HG02610 (cell line): ENCODE data around the gene TENT4B.
A peak's percentile ranks its signal among the peaks of the same experiment; 100 is the strongest.

Experiments used
- ATAC-seq: cut with Tn5 transposase; IDR thresholded peaks from one replicate; pipeline ENCODE4 v1.9.1; 2021; ENCODE audit warnings: mild to moderate bottlenecking, moderate library complexity; ENCODE audit not compliant: unreplicated experiment

TENT4B gene

DNA sequence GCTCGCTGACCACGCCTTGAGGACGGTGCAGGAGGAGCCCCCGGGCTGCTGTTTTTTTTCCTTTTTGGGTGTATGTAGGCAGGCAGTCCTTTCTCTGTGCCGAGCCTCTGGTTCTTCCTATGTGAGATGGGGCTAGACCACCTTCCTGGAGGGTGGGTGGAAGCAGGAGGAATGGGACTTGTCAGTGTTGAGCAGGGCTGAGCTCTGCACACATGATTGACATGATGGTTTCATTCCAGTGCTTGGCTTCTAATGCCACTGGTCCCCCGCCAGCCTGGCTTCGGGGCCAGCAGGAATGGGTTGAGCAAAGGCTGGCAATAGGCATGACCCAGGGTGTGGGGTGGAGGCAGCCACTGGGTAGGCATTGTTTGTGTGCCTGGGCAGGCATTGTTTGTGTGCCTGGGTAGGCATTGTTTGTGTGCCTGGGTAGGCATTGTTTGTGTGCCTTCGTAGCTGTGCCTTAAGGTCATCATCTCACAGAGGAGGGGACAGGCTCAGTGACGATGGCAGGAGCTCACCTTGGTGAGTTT, 99.0 kb downstream of the TENT4B start:
- no peak for ATAC-seq

DNA sequence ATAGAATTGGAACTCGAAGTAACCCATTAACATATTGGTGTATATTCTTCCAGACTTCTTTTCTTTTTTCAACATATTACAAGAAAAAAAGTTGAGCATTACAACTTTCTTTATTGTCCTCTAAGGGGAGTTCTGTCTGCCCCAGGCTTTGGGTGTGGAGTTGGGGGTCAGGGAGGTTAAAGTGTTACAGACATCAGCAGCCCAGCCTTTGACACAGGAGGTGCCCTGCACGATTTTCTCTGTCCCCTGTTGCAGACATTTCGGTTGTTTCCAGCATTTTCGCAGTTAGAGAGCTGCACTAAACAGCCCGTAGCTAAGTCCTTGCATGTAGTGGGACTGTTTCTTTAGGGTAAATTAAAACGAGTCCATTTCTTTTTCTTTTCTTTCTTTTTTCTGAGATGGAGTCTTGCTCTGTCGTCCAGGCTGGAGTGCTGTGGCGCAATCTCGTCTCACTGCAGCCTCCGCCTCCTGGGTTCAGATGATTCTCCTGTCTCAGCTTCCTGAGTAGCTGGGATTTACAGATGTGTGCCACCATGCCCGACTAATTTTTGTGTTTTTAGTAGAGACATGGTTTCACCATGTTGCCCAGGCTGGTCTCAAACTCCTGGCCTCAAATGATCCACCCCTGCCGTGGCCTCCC, 99.9 kb downstream of the TENT4B start:
- no peak for ATAC-seq

DNA sequence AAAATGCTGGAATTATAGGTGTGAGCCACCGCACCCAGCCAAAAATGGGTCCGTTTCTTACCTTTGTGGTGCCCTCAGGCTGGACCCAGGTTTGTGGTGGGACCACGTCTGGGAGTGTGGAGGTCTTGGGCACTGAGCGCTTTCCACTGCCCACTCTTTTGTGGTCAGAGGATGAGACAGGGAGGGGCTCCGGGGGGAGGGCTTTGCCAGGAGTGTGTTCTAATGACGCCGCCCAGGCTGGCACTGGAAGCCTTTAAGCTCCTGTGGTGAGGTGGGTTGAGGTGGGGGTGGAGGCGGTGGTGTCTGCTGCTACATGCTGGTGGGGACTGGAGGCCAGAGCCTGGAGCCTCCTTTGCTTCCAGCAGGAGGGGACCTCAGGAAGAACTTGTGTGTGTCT, 100.4 kb downstream of the TENT4B start:
- no peak for ATAC-seq

DNA sequence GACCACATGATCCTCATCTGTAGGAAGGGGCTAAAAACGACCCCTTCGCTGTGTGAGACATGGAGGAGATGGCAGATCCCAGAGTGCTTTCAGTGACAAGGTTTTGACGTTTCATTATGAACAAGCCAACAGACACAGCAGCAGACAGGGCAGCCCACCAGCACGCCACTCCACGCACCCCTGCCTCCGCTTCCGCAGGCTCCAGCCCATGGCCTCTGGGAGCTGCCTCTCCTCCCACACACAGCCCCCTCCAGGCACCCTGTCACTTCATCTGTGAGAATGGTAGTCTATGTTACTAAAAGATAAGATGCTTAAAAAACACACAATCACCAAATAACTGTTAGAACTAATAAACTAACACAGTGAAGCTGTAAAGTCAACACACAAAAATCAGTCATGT, 101.0 kb downstream of the TENT4B start:
- ATAC-seq, result no peak

DNA sequence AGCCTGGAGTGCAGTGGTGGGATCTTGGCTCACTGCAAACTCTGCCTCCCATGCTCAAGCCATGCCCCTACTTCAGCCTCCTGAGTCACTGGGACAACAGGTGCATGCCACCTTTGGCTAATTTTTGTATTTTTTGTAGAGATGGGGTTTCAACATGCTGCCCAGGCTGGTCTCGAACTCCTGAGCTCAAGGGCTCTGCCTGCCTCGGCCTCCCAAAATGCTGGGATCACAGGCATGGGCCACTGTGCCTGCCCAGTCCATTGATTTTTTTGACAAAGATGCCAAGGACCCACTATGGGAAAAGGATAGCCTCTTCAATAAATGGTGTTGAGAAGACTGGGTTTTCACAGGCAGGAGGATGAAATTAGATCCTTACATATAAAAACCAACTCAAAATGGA, 102.4 kb downstream of the TENT4B start:
- no peak for ATAC-seq

DNA sequence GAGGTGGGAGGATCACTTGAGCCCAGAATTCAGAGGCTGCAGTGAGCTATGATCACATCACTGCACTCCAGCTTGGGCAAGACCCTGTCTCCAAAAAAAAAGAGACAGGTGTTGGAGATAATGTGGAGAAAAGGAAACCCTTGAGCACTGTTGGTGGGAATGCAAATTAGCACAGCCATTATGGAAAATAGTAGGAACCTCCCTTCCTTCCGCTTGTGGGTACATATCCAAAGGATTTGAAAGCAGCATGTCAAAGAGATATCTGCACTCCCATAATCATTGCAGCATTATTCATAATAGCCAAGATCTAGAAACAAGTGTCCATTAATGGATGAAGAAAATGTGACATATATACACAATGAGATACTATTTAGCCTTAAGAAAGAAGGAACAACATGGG, 103.5 kb downstream of the TENT4B start:
- ATAC-seq, result no peak

DNA sequence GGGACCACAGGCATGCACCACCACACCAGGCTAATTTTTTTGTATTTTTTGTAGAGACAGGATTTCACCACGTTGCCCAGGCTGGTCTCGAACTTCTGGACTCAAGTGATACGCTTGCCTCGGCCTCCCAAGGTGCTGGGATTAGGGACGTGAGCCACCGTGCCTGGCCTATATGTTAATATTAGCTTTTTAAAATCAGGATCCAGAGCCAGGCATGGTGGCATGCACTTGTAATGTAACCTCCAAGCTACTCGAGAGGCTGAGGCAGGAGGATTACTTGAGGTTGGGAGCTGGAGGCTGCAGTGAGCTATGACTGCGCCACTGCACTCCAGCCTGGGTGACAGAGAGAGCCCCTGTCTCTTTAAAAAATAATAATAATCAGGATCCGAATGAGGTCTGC, 104.8 kb downstream of the TENT4B start:
- ATAC-seq, result no peak

DNA sequence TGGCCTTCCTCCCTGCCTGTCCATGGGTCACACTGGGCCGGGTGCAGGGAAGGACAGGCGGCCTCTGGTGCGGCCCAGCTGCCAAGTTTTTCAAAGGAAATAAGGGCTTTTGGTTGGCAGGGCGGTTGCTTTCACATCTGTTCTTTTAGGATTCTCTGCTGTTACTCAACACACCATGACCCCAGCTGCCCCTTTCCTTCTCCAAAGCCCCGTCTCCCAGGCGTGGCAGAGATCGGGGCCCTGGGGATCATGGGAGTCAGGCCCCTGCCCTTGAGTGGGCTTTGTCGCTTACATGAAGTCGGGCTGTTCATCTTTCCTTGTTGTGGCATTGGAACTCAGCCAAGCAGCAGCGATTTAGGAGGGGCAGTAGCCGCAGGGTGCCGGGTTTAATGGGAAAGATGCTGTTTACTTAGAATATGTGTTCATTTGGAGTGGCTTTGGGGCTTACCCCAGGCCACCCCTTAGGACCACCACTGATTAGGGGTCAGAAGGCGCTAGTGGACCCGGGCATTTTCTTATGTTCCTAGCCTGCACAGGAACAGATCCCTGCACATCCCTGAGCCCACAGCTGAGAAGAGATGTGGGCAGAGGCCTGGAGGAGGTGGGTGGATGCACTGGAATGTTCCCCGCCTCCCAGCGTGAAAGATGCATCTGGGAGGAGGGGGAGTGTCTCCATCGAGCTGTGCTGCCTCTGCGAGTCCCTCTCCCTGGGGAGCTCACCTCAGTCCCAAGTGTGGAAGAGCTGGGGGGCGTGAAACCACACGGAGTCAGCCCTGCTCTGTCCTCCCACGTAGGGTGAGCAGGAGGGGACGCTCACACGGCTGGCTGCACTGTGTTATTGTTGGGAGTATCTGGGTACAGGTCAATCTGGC, 106.5 kb downstream of the TENT4B start:
- ATAC-seq, result no peak

DNA sequence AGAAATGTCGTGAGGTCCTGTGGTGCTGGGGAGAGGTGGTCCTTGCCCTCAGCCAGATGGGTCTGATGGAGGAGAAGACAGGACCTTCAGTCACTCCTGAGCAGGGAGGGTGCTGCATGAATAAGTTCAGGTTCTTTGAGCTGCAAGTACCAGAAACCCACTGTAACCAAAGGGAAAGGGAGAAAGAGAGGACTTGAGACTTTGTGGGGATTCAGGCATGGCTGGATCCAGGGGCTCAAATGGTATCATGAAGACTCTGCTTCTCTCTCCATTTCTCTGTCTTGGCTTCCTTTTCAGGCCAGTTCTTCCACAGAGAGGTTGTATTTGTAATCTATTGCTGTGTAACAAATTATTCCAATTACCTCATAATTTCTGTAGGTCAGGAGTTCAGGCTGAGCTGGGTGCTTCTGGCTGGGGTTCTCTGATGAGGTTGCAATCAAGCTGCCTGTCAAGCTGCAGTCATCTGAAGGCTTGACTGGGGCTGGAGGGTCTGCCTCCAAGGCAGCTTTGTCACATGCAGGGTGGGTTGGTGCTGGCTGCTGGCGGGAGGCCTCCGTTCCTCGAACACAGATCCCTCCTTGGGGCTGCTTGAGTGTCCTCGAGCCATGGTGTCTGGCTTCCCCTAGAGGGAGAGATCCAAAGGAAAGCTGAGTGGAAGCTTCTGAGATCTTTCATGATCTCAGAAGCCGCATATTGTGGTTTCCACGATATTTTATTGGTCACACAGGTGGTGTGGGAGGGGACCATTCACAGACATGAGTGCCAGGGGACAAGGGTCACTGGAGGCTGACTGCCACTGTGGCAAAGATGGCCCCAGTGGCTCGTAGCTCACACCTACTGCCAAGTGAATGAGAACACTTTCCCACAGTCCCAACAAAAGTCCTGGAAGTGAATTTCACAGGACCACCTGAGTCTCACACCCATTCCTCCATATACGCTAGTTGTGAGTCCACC, 107.4 kb downstream of the TENT4B start:
- ATAC-seq, result no peak

DNA sequence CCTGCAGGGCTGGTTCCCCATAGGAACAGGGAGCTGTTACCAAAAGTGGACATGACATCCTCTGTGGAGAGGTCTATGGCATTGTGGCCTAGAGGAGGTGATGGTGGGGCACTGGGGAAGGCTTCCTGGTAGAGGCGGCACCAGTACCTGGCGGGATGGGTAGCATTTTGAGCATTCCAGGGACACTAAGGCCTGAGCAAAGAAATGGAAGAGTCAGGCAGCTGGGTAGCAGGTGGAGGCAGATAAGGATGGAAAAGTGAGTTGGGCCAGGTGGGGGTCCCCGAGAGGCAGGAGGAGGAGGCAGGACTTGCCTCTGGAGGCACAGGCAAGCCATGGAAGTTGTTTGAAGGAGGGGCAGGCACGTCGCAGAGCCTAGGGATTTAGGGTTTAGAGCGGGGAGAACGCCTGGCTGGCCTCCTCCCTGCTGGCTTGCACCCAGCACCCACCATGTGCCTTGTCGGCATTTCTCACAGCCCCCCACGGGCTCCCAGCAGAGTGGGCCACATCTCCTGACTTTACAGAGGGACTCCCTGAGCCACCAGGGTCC, 108.1 kb downstream of the TENT4B start:
- ATAC-seq, result no peak

DNA sequence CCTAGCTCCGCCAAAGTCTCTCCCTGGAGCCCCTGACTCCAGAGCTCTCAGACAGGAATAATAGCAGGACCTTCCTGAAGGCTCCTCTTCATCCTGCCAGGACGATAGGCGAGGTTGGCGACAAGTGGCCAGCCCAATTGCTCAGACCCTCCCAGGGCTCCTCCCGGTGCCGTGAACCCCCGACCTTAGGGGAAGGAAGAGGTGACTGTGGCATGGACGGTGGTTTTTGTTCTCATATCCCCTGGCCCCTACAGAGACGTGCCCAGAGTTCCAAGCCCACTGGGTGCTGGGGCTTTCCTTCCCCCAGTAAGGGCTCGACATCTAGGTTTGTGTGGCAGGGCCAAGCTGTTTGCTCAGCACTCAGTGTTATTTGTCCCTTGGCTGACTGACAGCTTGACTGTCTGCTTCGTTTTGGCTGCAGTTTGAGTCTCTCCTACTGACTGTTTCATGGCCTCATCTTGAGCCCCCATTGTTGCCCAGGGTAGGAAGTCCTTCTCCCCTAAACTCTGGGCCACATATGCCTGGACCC, 108.7 kb downstream of the TENT4B start:
- ATAC-seq, result no peak

DNA sequence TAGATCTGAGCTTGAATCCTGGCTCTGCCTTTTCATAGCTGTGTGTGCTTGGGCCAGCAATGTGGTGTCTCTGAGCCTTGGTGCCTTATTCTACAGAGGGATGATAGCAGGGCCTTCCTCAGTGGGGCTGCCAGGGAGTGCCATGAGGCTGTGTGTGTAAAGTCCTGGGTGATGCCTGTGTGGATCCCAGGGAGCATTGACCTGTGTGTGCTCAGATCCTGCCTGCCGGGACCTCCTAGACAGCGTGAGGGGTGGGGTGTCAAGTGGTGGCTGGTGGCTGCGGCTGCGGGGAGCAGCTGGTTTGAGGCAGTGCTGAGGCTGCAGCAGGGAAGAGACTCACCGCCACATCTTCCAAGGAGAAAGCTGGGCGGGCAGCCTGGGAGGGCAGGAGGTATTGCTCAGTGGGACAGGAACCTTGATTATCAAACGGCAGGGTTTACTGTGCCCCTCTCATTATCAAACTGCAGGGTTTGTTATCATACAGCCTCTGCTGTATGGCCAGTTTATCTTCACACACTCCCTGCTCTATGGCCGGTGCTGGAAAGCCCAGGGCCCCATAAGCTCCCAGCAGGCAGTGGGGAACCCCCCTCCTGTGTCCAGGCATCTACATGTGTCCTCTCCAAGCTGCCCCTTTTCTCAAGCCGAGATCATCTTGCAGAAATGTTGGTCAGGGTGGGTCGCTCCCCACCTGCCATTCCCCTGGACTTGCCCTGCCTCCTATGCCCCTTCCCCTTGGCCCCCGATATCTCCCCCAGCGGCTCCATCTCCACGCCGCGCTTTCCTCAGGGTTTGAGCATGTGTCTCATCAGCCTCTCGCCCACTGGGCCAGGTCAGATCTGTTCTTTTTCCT, 110.2 kb downstream of the TENT4B start:
- ATAC-seq, result no peak

DNA sequence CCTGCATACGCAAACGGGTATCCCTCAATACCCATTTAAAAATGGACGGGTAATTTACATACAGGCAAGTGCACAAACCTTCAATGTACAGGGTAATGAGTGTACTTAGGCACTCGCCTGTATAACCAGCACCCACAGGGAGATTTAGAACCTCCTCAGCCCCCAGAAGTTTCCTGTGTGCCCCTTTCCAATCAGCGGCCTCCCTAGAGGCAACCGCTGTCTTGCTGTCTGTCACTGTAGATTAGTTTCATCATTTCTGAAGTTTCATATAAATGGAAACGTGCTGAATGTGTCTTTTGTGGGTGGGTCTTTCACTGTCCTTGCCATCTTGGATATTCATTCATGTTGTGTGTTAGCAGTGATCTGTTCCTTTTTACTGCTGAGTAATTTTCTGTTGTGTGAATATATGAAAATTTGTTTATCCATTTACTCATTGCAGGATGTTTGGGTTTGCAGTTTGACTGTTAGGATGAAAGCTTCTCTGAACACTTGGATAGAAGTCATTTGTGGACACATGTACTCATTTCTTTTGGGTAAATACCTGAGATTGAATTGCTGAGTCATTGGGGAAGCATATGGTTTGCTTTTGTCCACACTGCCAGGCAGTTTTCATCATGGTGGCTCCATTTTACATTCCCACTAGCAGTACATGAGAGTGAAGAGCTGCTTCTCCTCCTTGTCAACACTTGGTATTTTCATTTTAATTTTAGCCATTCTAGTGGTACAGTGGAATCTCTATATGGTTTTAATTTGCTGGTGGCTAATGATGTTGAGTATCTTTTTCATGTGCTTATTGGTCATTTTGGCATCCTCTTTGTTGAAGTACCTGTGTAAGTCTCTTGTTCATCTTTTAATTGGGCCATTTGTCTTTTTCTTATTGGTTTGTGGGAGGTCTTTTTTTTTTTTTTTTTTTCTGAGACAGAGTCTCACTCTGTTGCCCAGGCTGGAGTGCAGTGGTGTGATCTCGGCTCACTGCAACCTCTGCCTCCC, 111.1 kb downstream of the TENT4B start:
- peak; percentile 66 for ATAC-seq

DNA sequence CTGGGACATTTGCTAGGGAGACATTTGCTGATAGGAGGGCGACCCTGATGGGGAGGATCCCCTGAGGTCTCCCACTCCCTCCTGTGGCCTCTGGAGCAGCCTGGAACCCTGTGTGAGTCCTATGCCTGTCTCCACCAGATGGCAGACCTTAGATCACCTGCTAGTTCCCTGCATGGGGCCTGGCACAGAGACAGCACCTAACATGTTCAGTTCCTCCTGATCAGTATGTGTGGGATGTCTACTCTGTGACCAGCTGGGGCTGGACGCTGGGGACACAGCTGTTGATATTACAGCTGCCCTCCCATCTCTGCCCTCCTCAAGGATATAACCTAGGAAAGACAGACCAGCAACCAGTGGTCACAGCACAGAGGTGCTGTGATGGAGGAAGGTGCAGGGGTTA, 112.2 kb downstream of the TENT4B start:
- no peak for ATAC-seq

DNA sequence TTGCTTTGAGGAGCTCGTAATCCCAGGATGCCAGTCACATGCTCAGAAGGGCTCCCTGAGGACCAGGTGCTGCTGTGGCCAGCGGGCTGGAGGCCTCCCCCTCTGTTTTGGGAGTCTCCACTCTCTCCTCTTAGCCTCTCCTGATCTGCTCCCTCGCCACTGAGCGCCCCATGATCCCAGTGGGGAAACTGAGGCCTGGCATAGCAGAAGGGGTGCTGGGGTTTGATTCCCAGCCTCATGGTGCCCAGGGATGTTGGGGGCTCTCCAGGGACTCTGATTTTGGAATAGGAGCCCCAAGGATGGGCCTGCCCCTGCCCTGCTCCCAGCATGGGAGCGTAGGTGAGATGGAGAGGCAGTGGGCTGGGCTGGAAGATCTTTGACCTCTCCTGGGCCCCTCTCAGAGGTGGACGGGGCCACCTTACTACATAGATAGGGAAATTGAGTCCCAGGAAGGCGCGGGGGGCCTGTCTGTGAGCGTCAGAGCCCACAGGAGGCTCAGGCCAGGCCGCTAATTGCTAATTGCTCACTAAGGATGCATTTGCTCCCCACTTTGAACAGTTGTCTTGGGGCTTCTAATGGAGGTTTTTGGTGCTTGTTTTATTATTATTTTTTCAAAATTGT, 112.7 kb downstream of the TENT4B start:
- no peak for ATAC-seq

DNA sequence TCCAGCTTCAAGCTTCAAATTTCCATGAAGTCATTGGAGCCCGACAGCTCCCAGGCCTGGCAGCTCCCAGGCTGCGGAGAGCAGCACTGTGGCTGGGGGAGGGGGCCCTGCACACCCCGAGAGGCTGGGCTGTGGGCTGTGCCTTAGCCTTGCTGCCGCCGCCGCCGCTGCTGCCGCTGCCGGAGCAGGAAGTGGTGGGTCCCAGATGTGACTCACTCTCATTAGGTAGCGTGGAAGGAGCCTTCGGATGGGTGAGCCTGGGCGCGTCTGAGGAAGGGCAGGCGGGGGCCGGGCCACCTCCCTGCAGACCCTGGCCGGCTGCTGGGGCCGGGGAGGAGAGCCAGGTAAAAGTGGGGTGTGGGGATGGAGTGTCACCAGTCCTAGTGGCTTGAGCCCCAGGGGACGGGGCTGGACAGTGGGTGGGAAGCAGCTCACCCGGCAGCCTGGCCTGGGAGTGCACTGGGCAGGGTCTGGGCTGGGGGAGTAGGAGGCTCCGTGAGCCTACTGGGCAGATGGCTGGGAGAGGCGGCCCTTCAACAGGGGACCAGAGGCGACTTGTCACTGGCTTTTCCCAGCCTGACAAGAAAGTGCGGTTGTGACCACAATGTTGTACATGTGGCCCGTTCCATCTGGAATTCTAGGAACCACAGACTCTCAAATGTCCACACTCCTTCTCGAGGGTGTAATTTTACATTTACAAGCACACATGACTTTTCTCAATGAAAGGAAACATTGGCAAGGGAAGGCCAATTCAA, 113.4 kb downstream of the TENT4B start, which contains the start of gene ADCY7:
Gene ADCY7, plus strand, starts transcription at position 215 of the 755 bp plus-strand sequence. CDS start 21,629 bp downstream, outside the sequence.
- ATAC-seq, result peak; percentile 69

DNA sequence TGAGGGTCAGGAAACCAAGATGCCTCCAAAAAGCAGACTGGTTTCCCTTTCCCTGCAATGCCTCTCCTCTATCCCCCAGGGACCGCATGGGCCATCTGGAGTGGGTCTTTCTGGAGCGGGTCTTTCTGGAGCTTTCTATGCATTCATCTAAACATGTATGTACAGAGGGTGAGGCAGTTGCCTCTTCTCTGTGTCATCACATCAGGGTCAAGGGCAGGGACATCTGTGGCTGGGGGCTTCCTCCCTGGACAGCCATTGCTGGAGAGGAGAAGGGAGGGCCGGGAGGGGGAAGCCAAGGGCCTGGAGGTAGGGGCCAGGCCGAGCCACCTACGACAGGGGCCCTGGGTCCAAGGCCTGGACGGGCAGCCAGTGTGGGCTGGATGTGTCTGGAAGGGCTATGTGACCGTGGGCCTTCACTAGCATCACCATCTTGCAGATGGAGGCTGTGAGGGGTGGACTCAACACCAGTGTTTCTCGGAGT, 114.1 kb downstream of the TENT4B start:
- ATAC-seq, result no peak
